GM19238 (cell line): ENCODE results near the gene PSME4.
"Not testable (repeated sequence)": the region's sequence is repeated elsewhere in the genome, so short reads cannot be mapped to it uniquely, and the experiment has no call there.

Experiments
- DNase-seq: peaks from one replicate; pipeline ENCODE4 v3.0.0; 2011; ENCODE audit warnings: low spot score; ENCODE audit not compliant: insufficient read length

The PSME4 gene

DNA sequence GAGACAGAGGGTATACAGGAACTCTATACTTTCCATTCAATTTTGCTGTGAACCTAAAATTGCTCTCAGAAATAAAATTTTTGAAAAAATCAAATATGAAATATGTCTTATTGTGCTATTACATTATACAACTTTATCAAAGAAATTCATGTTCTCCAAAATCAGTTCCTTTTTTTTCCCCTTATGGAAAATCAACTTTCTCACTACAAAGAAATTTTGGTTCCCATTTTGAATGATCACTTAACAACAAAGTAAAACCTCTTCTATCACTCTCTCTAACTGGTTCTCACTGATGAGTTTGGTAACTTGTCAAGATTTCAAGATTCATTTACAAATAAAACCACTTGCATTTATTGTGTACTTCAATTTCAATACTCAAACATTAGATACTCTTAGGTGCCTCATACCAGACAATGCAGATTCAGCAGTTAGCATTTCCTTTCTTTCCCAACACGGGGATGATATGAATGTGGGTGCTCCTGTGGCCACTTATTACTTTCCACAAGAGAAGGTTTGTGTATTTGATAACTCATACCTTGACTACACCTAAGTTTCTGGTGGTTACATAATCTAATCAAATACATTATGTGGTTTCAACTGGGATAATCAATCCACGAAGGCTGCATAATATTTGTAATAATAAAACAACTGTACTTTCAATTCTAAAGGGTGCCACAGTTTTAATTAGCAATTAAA lies 6.4 kb downstream of the PSME4 start:
- DNase-seq = no peak

GRCh38 chr2:53961478-53962216 lies 9.1 kb downstream of the PSME4 start:
- DNase-seq = not testable (repeated sequence)

DNA sequence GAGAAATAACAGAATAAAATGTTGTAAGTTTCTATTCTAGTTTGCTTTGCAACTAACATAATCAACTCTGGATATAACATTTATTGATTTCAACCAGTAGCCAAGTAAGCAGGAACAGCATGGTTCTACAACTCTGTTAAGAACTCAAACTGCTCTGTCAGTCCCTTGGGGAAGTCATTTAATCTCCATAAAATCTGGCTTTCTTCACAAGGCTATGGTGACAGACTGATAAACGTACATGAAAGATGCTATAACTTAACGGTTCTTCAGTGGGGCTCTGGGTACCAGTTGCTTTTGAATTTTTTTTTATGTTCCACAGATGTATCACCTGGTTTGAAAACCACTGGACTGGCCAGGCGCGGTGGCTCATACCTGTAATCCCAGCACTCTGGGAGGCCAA lies 10.3 kb downstream of the PSME4 start:
- DNase-seq = no peak

DNA sequence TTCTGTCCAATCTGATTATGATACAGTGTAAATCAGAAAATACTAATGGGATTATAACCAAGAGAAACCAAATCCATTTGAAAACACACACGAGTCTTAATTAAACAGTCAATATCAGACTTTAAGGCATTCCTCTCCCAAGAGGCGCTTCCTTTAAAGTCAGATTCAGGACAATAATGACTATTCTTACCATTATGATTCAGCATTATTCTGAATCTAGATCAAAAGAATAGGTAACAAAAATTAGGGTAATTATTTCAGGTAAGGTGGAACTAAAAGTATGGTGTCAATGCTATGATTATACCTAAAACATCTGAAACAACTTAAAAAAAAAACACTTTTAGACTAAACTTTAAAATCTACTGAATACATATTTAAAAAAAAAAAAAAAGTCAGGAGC lies 12.3 kb downstream of the PSME4 start:
- DNase-seq = no peak

GRCh38 chr2:53952519-53952918 lies 18.3 kb downstream of the PSME4 start:
- no peak for DNase-seq

DNA sequence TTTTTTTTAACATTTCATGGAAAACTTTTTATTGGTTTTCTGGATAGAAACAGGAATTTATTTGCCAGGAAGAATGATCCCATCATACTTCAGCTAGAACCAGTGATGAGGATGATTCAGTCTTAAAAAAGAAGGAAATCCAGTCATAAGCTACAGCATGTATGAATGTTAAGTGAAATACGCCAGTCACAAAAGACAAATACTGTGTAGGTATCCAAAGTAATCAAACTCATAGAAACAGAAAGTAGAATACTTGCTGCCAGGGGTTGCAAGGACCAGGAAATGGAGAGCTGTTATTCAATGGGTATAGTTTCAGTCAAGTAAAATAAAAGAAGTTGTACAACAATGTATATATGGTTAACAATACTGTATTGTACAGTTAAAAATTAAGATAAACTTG lies 21.3 kb downstream of the PSME4 start:
- no peak for DNase-seq

GRCh38 chr2:53945538-53945937 lies 25.3 kb downstream of the PSME4 start:
- no peak for DNase-seq

GRCh38 chr2:53944542-53944941 lies 26.3 kb downstream of the PSME4 start:
- DNase-seq = no peak

GRCh38 chr2:53942280-53942679 lies 28.5 kb downstream of the PSME4 start:
- DNase-seq = no peak

DNA sequence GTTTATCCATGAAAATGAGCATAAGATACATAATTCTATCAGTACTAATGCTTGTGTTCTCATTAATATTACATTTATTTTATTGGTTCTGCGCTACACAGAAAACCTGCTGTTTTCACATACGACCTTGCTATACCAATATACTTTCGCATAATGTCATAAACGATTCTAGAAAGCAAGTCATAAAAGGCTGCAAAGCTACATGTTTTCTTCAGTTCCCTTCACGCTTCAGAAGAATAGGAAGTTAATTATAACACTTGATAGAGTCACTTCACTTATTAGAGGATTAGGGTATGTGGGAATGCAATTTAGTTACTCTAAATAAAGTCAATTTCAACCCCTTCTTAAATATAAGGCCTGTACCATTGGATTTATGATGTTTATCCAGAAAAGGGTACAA lies 29.0 kb downstream of the PSME4 start:
- DNase-seq = peak; percentile 2

DNA sequence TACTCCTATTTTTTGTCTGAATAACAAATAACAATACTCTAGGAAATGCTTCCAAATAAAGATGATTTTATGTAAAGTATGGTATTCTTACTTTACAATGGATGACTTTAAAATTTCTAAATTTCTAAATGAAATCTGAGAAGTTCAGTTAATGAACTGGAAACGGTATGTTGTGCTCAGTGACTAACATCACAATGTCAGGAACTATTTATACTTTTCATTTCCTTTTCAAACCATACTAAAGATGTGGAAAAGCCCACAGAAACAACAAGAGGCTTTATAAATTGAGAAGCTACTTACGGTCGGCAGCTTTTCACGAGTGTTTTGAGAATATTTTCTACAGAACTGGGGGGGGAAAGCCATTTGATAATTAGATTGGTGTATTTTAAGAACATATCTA lies 31.1 kb downstream of the PSME4 start:
- no peak for DNase-seq

- DNase-seq = no peak
These were observed 31.9 kb downstream of the PSME4 start for GRCh38 chr2:53938904-53939303.

DNA sequence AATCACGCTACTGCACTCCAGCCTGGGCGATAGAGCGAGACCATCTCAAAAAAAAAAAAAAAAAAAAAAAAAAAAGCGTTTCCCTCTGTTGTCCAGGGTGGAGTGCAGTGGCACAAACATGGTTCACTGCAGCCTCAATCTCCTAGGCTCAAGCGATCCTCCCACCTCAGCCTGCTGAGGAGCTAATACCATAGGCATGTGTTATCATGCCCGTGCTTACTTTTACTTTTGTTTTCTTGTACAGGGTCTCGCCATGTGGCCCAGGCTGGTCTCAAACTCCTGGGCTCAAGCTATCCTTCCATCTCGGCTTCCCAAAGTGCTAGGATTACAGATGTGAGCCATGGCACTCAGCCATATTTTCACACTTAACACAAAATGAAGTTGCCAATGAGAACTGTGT lies 37.5 kb downstream of the PSME4 start:
- no peak for DNase-seq

DNA sequence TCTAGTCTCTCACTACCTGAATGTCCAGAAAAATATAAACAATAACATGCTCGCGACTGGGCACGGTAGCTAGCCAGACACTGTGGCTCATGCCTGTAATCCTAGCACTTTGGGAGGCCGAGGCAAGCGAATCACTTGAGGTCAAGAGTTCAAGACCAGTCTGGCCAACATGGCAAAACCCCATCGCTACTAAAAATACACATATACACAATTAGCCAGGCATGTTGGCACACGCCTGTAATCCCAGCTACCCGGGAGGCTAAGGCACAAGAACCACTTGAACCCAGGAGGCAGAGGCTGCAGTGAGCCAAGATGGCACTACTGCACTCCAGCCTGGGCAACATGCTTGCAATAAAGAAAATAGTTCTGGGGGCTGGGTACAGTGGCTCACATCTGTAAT lies 44.5 kb downstream of the PSME4 start:
- not testable (repeated sequence) for DNase-seq

DNA sequence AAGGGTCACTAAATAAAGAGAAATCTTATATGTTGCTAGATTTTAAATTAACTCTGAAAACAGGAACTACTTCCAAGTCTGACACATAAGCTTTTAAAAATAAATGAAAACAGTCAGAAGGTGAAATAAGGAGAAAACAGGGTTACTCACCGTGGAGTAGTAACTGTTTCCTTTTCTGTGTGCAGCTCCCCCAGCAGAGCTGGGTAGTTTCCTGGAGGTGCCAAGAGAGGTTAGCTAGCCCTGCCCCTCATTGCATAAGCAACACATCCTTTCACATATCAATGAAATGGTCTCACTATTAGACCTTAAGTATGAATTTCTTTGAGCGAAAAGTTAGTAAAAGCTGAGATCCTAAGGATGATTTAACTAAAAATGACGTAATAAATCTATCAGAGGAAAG lies 57.1 kb downstream of the PSME4 start:
- peak; percentile 8 for DNase-seq

DNA sequence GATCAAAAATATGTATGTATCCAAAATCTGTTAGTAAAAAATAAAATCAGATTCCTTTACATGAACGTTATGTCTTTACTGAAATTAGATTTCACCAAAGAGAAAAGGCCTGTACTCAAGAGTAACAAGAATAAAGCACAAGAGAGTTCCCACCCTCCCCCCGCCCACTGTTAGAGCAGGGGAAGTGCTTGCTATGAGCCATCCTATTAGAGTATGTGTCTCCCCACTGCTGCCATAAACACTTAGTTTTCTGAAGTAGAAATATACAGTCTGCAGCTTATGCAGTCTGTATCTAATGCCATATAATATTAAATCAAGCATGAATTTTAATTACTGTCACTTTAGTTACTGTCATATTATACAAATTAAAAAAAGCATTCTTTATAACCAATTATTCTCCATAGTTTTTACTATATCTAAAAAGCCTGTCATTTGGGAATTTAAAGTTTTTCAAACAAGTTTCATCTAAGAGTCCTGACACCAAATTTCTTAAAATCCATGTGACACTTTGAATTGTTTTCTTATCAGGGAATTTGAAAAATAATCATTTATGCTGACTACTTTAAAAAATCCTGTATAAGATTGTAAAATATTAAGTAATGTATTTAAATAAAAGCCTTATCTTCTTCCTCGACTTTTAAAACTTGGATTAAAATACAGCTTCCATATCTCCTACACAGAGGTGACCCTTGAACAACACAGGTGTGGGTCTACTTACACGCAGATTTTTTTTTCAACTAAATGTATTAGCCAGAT lies 59.2 kb downstream of the PSME4 start:
- DNase-seq = no peak

DNA sequence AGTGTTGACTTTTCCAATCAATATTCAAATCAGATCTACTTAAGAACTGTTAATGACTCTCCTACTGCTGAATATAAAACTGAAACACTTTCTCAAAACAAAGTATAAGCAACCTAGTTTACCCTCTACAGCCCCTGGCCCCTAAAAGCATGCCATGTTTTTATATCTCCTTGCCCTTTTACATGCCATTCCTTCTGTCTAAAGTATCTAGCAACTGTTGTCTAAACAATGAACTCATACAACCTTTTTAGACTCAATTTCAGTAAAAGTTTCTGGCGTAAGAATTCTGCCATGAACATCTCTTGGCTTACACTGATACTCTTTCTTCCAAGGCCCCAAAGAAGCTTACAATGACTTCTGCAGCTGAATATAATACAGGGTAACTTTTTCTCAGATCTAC lies 63.2 kb downstream of the PSME4 start:
- no peak for DNase-seq

- DNase-seq = no peak
These were observed 65.4 kb downstream of the PSME4 start for GRCh38 chr2:53905396-53905795.

GRCh38 chr2:53903011-53903410 lies 67.8 kb downstream of the PSME4 start:
- DNase-seq = no peak

DNA sequence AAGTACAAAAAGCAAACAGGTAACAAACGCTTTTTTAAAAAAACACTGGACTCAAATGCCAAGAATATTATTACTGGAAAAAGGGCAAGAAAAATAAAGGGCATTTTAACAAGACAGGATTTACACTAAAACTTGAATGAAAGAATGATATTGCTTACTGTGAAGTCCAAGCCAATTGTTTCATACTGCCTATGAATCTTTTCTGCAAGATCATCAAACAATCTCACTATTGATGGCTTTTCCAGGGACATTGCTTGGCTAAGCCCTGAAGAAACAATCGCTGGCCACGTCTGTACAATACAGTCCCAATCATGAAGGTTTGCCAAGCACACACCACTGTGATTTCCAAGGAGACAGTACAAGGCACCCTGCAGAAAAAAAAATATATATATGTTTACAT lies 69.6 kb downstream of the PSME4 start:
- no peak for DNase-seq

DNA sequence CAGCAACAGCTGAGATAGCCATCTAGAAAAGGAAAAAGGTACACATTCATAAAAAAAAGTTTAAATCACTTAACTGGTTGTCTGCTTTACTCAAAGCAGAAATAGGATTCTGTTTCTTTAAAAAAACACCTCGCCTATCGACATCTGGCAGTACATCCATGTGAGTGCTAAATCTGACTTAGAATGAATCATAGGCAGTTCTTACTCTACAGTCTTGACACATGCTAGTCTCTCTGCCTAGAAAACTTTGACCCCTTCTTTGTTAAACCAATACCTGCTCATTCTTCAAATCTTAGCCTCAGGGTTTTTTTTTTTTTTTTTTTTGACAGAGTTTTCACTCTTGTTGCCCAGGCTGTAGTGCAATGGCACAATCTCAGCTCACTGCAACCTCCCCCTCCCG lies 73.9 kb downstream of the PSME4 start:
- DNase-seq = no peak
